ENCODE data around the gene TBL1Y. TPM values are rescaled to one million over a fixed set of nuclear protein-coding genes. Genes with fewer than 3 reads are reported as not detected.

The TBL1Y gene
- total and polyA plus RNA-seq, 3 experiments from 2014 or later, result not detected

DNA sequence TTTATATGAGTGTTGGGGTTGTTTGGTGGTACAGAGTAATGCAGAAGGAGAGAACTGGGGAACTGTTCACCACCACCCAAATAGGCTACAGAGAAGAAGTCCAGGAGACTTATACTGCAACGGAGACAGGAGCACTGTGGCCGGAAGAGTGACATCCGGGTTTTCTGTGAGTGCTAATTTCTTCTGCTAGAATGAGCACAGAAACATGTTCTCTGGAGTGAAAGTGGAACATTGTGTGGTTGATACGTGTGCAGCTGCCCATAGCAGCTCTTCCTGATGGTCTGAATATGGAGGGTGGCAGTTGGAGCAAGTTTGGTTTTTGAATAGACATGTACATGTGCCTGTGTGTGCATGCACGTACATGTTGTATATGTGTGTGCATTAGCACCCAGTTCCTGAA, 67.3 kb downstream of the TBL1Y start:
- H3K27ac ChIP-seq (ENCODE audit: low read depth, low read length), result no peak overlapping the region
- Mint-ChIP-seq H3K9me3 (no peaks in the 10 kb centered on the region), H3K36me3 (no peaks in the 10 kb centered on the region)

DNA sequence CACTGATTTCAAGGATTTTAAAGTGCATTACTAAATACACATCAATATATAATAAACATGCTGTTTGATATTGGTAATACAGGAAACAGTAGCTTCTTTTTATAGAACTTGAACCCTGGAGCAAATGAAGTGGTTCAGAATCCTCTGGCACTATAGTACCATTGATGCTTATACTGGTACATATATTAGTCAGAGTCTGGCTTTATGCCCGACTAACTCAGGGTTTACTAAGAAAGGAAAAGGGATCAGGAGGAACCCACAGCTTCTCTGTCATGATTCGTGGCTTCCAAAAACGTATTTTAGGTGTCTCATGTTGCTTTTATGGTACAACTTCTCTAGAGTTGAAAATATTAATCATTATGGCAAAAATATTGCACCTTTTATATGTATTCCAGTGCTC, 72.7 kb downstream of the TBL1Y start:
- no peaks in the 10 kb centered on the region for H3K9me3 ChIP-seq (ENCODE audit: low read length)
- DNase-seq, result no peak
- Mint-ChIP-seq H3K36me3 (no peaks in the 10 kb centered on the region), H3K27me3 (peaks cover 0 to 3% of the 10 kb centered on the region in 2 donors), H3K9me3 (no peaks in the 10 kb centered on the region), H3K4me3 (no peak overlapping the region), H3K4me1 (peaks cover 0 to 9% (median 0%) of the 10 kb centered on the region in 3 donors), H3K27ac (no peak overlapping the region)
- H3K4me3 ChIP-seq (ENCODE audit: low read length), result no peak overlapping the region
- H3K27ac ChIP-seq (ENCODE audit: low read depth, low read length), result no peak overlapping the region
- no peaks in the 10 kb centered on the region for H3K27me3 ChIP-seq (ENCODE audit: insufficient read depth, low read length, poor library complexity, severe bottlenecking)
- POLR2A ChIA-PET, result no interaction called here
- H3K36me3 ChIP-seq (ENCODE audit: insufficient read depth, low read length), result no peaks in the 10 kb centered on the region
- no peaks in the 10 kb centered on the region for H3K4me1 ChIP-seq (ENCODE audit: insufficient read depth, low read length)
- CTCF ChIA-PET, result no interaction called here

More for the DNA sequence above, 67.3 kb downstream of the TBL1Y start:
- Mint-ChIP-seq H3K27me3 (peaks cover 0 to 3% of the 10 kb centered on the region in 2 donors), H3K4me3 (no peak overlapping the region), H3K27ac (no peak overlapping the region), H3K4me1 (peaks cover 0 to 3% (median 0%) of the 10 kb centered on the region in 3 donors)
- ChIA-PET CTCF (interaction anchor here (0.6 kb wide), 1 partner anchor 10 kb away, joined by 3 read pairs; no protein-coding TSS in a partner anchor), POLR2A (no interaction called here)
- DNase-seq, result no peak
- no peaks in the 10 kb centered on the region for H3K4me1 ChIP-seq (ENCODE audit: insufficient read depth, low read length)
- H3K36me3 ChIP-seq (ENCODE audit: insufficient read depth, low read length), result no peaks in the 10 kb centered on the region
- no peak overlapping the region for H3K4me3 ChIP-seq (ENCODE audit: low read length)
- H3K9me3 ChIP-seq (ENCODE audit: low read length), result no peaks in the 10 kb centered on the region
- H3K27me3 ChIP-seq (ENCODE audit: insufficient read depth, low read length, poor library complexity, severe bottlenecking), result no peaks in the 10 kb centered on the region

DNA sequence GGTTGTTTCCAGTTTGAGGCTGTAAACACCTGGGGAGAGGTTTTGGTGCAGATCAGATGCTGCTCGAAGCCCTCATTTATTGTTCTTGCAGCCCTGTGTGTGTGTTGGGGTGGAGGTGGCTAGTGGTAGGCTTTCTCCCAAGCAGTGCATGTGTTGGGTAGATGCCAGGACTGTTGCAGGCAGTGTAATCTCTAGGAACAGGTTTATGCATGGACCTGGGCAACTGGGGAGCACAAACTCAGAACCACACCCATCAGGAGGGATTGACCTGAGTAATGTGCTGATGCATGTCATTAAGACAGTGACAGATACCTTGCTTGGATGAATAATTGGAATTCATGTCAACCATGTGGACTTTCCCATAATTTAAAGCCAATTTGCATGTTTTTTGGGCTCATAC, 77.3 kb downstream of the TBL1Y start:
- H3K4me3 Mint-ChIP-seq, result no peak overlapping the region
- Histone ChIP-seq H3K27me3 (ENCODE audit: insufficient read depth, low read length, poor library complexity, severe bottlenecking) (no peaks in the 10 kb centered on the region), H3K4me1 (ENCODE audit: insufficient read depth, low read length) (no peaks in the 10 kb centered on the region), H3K27ac (ENCODE audit: low read depth, low read length) (no peak overlapping the region), H3K4me3 (ENCODE audit: low read length) (no peak overlapping the region), H3K36me3 (ENCODE audit: insufficient read depth, low read length) (no peaks in the 10 kb centered on the region), H3K9me3 (ENCODE audit: low read length) (no peaks in the 10 kb centered on the region)
- no peak overlapping the region for H3K27ac Mint-ChIP-seq
- H3K36me3 Mint-ChIP-seq, result no peaks in the 10 kb centered on the region
- ChIA-PET CTCF (interaction anchor here (0.7 kb wide), 1 partner anchor 10 kb away, joined by 3 read pairs; no protein-coding TSS in a partner anchor), POLR2A (no interaction called here)
- H3K27me3 Mint-ChIP-seq, result no peaks in the 10 kb centered on the region
- DNase-seq, result no peak
- H3K4me1 Mint-ChIP-seq, result peaks cover 0 to 9% (median 0%) of the 10 kb centered on the region in 3 donors
- no peaks in the 10 kb centered on the region for H3K9me3 Mint-ChIP-seq

DNA sequence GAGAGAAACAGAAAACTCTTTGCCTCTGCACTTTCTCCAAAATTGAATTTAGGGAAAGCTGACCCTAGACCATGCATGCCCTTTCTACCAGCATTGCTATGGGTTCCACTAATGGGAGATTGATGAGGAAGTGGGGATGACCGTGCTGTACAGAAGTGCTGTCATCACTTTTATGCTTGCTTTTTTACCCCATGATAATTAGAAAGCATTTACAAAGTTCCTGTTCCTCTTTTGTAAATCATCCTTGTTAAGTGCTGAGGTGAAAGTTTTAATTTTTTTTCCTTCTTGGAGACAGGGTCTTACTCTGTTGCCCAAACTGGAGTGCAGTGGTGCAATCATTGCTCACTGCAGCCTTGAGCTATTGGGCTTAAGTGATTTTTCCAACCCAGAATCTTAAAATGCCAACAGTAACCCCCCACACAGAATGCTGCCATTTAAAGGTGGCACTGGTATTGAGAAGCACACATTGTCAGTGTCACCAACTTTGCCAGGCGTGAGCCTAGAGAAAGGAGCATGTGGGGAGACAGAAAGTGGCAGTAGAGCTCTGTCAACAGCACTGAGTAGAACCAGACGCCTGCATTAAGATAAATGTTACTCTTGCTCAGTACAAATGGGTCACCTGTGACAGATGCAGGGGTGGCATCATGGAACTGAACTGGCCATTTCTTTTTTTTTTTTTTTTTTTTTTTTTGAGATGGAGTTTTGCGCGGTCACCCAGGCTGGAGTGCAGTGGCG, 79.6 kb downstream of the TBL1Y start:
- ChIA-PET CTCF (no interaction called here), POLR2A (no interaction called here)
- Histone ChIP-seq H3K36me3 (ENCODE audit: insufficient read depth, low read length) (no peaks in the 10 kb centered on the region), H3K27me3 (ENCODE audit: insufficient read depth, low read length, poor library complexity, severe bottlenecking) (no peaks in the 10 kb centered on the region), H3K4me3 (ENCODE audit: low read length) (no peak overlapping the region), H3K9me3 (ENCODE audit: low read length) (no peaks in the 10 kb centered on the region), H3K27ac (ENCODE audit: low read depth, low read length) (no peak overlapping the region), H3K4me1 (ENCODE audit: insufficient read depth, low read length) (no peaks in the 10 kb centered on the region)
- H3K9me3 Mint-ChIP-seq, result no peaks in the 10 kb centered on the region
- no peaks in the 10 kb centered on the region for H3K36me3 Mint-ChIP-seq
- peaks cover 0 to 5% (median 0%) of the 10 kb centered on the region in 3 donors for H3K4me1 Mint-ChIP-seq
- H3K27ac Mint-ChIP-seq, result no peak overlapping the region
- H3K27me3 Mint-ChIP-seq, result no peaks in the 10 kb centered on the region
- no peak overlapping the region for H3K4me3 Mint-ChIP-seq
- DNase-seq, result no peak

DNA sequence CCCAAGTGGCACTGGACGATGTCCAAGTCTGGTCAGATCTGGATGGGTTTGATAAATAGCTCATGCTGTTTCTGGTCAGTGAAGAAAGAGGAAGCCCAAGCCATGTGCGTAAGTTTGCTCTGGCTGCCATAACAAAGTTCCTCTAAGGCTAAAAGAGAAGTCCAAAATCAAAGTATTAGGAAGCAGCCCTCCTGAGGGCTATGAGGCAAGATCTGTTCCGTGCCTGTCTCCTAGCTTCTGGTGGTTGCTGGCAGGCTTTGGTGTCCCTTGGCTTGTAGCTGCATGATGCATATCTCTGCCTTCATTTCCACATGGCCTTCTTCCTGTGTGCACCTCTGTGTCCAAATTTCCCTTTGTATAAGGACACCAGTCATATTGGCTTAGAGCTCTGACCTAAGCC, 81.5 kb downstream of the TBL1Y start:
- ChIA-PET POLR2A (no interaction called here), CTCF (no interaction called here)
- H3K4me3 Mint-ChIP-seq, result no peak overlapping the region
- no peak for DNase-seq
- Histone ChIP-seq H3K27me3 (ENCODE audit: insufficient read depth, low read length, poor library complexity, severe bottlenecking) (no peaks in the 10 kb centered on the region), H3K36me3 (ENCODE audit: insufficient read depth, low read length) (no peaks in the 10 kb centered on the region), H3K4me3 (ENCODE audit: low read length) (no peak overlapping the region), H3K9me3 (ENCODE audit: low read length) (no peaks in the 10 kb centered on the region), H3K4me1 (ENCODE audit: insufficient read depth, low read length) (no peaks in the 10 kb centered on the region), H3K27ac (ENCODE audit: low read depth, low read length) (no peak overlapping the region)
- H3K4me1 Mint-ChIP-seq, result no peaks in the 10 kb centered on the region
- H3K27ac Mint-ChIP-seq, result no peak overlapping the region
- H3K27me3 Mint-ChIP-seq, result no peaks in the 10 kb centered on the region
- H3K9me3 Mint-ChIP-seq, result no peaks in the 10 kb centered on the region
- no peaks in the 10 kb centered on the region for H3K36me3 Mint-ChIP-seq

DNA sequence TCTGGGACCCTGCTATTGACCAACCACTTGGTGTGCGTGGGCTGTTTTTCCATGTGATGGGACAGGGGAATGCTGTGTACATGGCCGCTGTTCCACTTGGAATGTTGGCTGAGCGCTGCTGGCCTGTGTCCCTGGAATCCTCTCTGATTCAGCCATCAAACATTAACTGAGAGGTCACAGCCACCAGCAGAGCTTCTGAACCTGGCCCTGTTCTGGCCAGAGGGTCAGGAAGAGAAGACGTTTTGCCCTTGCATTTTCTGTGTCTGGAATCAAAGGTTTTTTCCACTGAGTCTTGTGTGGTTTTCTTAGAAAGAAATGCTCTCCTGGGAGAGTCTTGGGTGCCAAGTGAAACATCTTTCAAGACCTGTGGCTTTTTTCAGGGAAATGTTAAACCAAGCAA, 85.5 kb downstream of the TBL1Y start:
- no peaks in the 10 kb centered on the region for H3K36me3 Mint-ChIP-seq
- no peak overlapping the region for H3K4me3 Mint-ChIP-seq
- POLR2A ChIA-PET, result no interaction called here
- Histone ChIP-seq H3K27me3 (ENCODE audit: insufficient read depth, low read length, poor library complexity, severe bottlenecking) (no peaks in the 10 kb centered on the region), H3K27ac (ENCODE audit: low read depth, low read length) (no peak overlapping the region), H3K36me3 (ENCODE audit: insufficient read depth, low read length) (no peaks in the 10 kb centered on the region), H3K4me1 (ENCODE audit: insufficient read depth, low read length) (no peaks in the 10 kb centered on the region), H3K9me3 (ENCODE audit: low read length) (no peaks in the 10 kb centered on the region), H3K4me3 (ENCODE audit: low read length) (no peak overlapping the region)
- no peaks in the 10 kb centered on the region for H3K9me3 Mint-ChIP-seq
- no peak overlapping the region for H3K27ac Mint-ChIP-seq
- DNase-seq, result no peak
- CTCF ChIA-PET, result no interaction called here
- H3K27me3 Mint-ChIP-seq, result peaks cover 0 to 3% of the 10 kb centered on the region in 2 donors
- H3K4me1 Mint-ChIP-seq, result no peaks in the 10 kb centered on the region

DNA sequence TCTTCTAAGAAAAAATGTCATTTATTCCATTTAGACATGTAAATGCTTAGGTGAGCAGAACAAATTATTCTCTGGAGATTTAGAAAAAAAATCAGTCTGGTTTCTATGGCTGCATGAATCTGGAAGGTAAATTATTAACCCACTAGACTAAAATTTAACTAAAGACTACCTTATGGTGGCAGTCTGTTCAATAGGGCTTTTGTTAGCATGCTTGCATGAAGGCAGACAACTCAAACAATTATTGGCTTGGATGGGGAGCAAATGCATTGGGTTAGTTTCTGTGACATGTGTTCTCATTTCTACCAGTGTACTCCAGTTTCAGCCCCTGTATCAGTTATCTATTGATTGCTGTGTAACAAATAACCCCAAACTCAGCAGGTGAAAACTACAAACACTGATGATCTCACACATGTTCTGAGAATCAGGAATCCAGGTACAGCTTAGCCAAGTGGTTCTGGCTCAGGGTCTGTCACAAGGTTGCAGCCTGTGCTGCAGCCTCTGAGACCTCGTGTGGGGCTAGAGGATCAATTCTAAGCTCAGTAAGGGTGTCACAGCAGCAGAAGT, 87.1 kb downstream of the TBL1Y start:
- no peak overlapping the region for H3K4me3 Mint-ChIP-seq
- Histone ChIP-seq H3K27ac (ENCODE audit: low read depth, low read length) (no peak overlapping the region), H3K27me3 (ENCODE audit: insufficient read depth, low read length, poor library complexity, severe bottlenecking) (no peaks in the 10 kb centered on the region), H3K36me3 (ENCODE audit: insufficient read depth, low read length) (no peaks in the 10 kb centered on the region), H3K4me3 (ENCODE audit: low read length) (no peak overlapping the region), H3K9me3 (ENCODE audit: low read length) (no peaks in the 10 kb centered on the region), H3K4me1 (ENCODE audit: insufficient read depth, low read length) (no peaks in the 10 kb centered on the region)
- H3K36me3 Mint-ChIP-seq, result no peaks in the 10 kb centered on the region
- CTCF ChIA-PET, result no interaction called here
- H3K4me1 Mint-ChIP-seq, result peaks cover 0 to 7% (median 0%) of the 10 kb centered on the region in 3 donors
- H3K27ac Mint-ChIP-seq, result no peak overlapping the region
- no peak for DNase-seq
- H3K9me3 Mint-ChIP-seq, result no peaks in the 10 kb centered on the region
- peaks cover 0 to 3% of the 10 kb centered on the region in 2 donors for H3K27me3 Mint-ChIP-seq
- POLR2A ChIA-PET, result no interaction called here

DNA sequence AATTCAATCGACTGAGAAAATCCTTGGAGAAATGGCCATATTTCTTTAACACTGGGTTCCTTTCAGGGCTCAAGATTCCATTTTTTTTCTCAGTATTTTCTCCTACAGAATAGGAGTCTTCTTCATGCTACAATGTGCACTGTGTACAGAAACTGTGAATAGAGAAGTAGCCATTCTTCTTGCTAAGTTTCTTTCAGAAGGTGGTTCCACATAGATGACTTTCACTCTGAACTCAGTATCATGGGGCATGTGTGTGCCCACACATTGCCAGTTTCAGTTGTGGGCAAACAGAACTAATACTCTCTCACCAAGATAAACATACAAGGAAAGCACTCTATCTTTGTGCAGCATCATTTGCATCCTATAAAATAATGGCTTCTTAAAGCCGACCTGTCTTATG, 89.4 kb downstream of the TBL1Y start:
- H3K4me3 Mint-ChIP-seq, result no peak overlapping the region
- ChIA-PET CTCF (no interaction called here), POLR2A (no interaction called here)
- H3K27me3 Mint-ChIP-seq, result peaks cover 0 to 3% of the 10 kb centered on the region in 2 donors
- Histone ChIP-seq H3K4me3 (ENCODE audit: low read length) (no peak overlapping the region), H3K9me3 (ENCODE audit: low read length) (no peaks in the 10 kb centered on the region), H3K27ac (ENCODE audit: low read depth, low read length) (no peak overlapping the region), H3K36me3 (ENCODE audit: insufficient read depth, low read length) (no peaks in the 10 kb centered on the region), H3K27me3 (ENCODE audit: insufficient read depth, low read length, poor library complexity, severe bottlenecking) (no peaks in the 10 kb centered on the region), H3K4me1 (ENCODE audit: insufficient read depth, low read length) (no peaks in the 10 kb centered on the region)
- peaks cover 0 to 9% (median 0%) of the 10 kb centered on the region in 3 donors for H3K4me1 Mint-ChIP-seq
- H3K27ac Mint-ChIP-seq, result no peak overlapping the region
- H3K36me3 Mint-ChIP-seq, result no peaks in the 10 kb centered on the region
- H3K9me3 Mint-ChIP-seq, result no peaks in the 10 kb centered on the region
- no peak for DNase-seq
